WTC11 (cell line): Measurements from ENCODE around the gene RETN. TPM values are rescaled to one million over a fixed set of nuclear protein-coding genes. Genes with fewer than 3 reads are reported as not detected.

Experiments
- ATF1 ChIP-seq: sonication (generic); formaldehyde crosslinking; IDR thresholded peaks from 2 replicates; pipeline ENCODE4 v1.8.1; 2023; ENCODE audit warnings: mild to moderate bottlenecking, moderate library complexity, missing genetic modification reagents
- ATF2 ChIP-seq: sonication (generic); formaldehyde crosslinking; IDR thresholded peaks from 2 replicates; pipeline ENCODE4 v1.8.1; 2022; ENCODE audit warnings: low read depth, missing genetic modification reagents, borderline replicate concordance
- CREM ChIP-seq: sonication (generic); formaldehyde crosslinking; IDR thresholded peaks from 2 replicates; pipeline ENCODE4 v1.8.1; 2022; ENCODE audit warnings: mild to moderate bottlenecking, missing genetic modification reagents, moderate library complexity
- E2F4 ChIP-seq: sonication (generic); formaldehyde crosslinking; IDR thresholded peaks from 2 replicates; pipeline ENCODE4 v1.8.1; 2022; ENCODE audit warnings: low read depth, mild to moderate bottlenecking, moderate library complexity, missing genetic modification reagents, borderline replicate concordance
- E2F5 ChIP-seq: sonication (generic); formaldehyde crosslinking; IDR thresholded peaks from 2 replicates; pipeline ENCODE4 v1.8.1; 2022; ENCODE audit warnings: mild to moderate bottlenecking, moderate library complexity, missing genetic modification reagents
- ETV6 ChIP-seq: sonication (generic); formaldehyde crosslinking; IDR thresholded peaks from 2 replicates; pipeline ENCODE4 v1.8.1; 2022; ENCODE audit warnings: mild to moderate bottlenecking, missing genetic modification reagents
- FOXK1 ChIP-seq: sonication (generic); formaldehyde crosslinking; IDR thresholded peaks from 2 replicates; pipeline ENCODE4 v1.8.0; 2022; ENCODE audit warnings: mild to moderate bottlenecking, moderate library complexity, missing genetic modification reagents
- GABPB1 ChIP-seq: sonication (generic); formaldehyde crosslinking; IDR thresholded peaks from 2 replicates; pipeline ENCODE4 v1.8.1; 2023; ENCODE audit warnings: mild to moderate bottlenecking, missing genetic modification reagents
- HMGXB4 ChIP-seq: sonication (generic); formaldehyde crosslinking; IDR thresholded peaks from 2 replicates; pipeline ENCODE4 v1.8.1; 2023; ENCODE audit warnings: mild to moderate bottlenecking, moderate library complexity, missing genetic modification reagents
- KAT7 ChIP-seq: sonication (generic); formaldehyde crosslinking; IDR thresholded peaks from 2 replicates; pipeline ENCODE4 v1.8.1; 2023; ENCODE audit warnings: missing genetic modification reagents, mild to moderate bottlenecking, borderline replicate concordance
- MAX ChIP-seq: sonication (generic); formaldehyde crosslinking; IDR thresholded peaks from 2 replicates; pipeline ENCODE4 v1.8.0; 2022; ENCODE audit warnings: mild to moderate bottlenecking, missing genetic modification reagents
- NFYB ChIP-seq: sonication (generic); formaldehyde crosslinking; conservative IDR thresholded peaks from 2 replicates; pipeline ENCODE4 v1.8.0; 2022; ENCODE audit warnings: low read depth, missing genetic modification reagents
- RELA ChIP-seq: sonication (generic); formaldehyde crosslinking; IDR thresholded peaks from 2 replicates; pipeline ENCODE4 v1.8.1; 2022; ENCODE audit warnings: missing genetic modification reagents, mild to moderate bottlenecking, borderline replicate concordance
- SP1 ChIP-seq: sonication (generic); formaldehyde crosslinking; conservative IDR thresholded peaks from 2 replicates; pipeline ENCODE4 v1.8.1; 2022; ENCODE audit warnings: missing genetic modification reagents
- TP53 ChIP-seq: sonication (generic); formaldehyde crosslinking; IDR thresholded peaks from 2 replicates; pipeline ENCODE4 v1.8.1; 2023; ENCODE audit warnings: mild to moderate bottlenecking, missing genetic modification reagents
- USF1 ChIP-seq: sonication (generic); formaldehyde crosslinking; IDR thresholded peaks from 2 replicates; pipeline ENCODE4 v1.8.0; 2022; ENCODE audit warnings: mild to moderate bottlenecking, missing genetic modification reagents
- ZNF121 ChIP-seq: sonication (generic); formaldehyde crosslinking; IDR thresholded peaks from 2 replicates; pipeline ENCODE4 v1.8.0; 2023; ENCODE audit warnings: missing genetic modification reagents
- ZNF138 ChIP-seq: sonication (generic); formaldehyde crosslinking; conservative IDR thresholded peaks from 2 replicates; pipeline ENCODE4 v1.8.1; 2022; ENCODE audit warnings: mild to moderate bottlenecking, moderate library complexity, missing genetic modification reagents
- ZNF219 ChIP-seq: sonication (generic); formaldehyde crosslinking; IDR thresholded peaks from 2 replicates; pipeline ENCODE4 v1.8.0; 2023; ENCODE audit warnings: missing genetic modification reagents, mild to moderate bottlenecking, borderline replicate concordance
- ZNF512 ChIP-seq: sonication (generic); formaldehyde crosslinking; IDR thresholded peaks from 2 replicates; pipeline ENCODE4 v1.8.1; 2022; ENCODE audit warnings: missing genetic modification reagents, borderline replicate concordance
- ZNF532 ChIP-seq: fragments of 250-450 bp; sonication (Bioruptor Pico); IDR thresholded peaks from 2 replicates; pipeline ENCODE4 v1.9.0; 2021; ENCODE audit warnings: mild to moderate bottlenecking, borderline replicate concordance
- total RNA-seq: library from RNA; stranded (reverse); gene quantifications from 3 replicates; pipeline ENCODE4 v1.2.3, GENCODE V29; 2021

The RETN gene
- total RNA-seq, 1 experiment from 2014 or later = not detected

- no peak for TF ChIP-seq ZNF532
- no peak for TF ChIP-seq E2F4
- no peak for TF ChIP-seq ATF2 (CRISPR knock-in tag)
- TF ChIP-seq HMGXB4 = peak; percentile 77; the same call in 1 of the 2 replicates
- peak; percentile 34; the same call in 1 of the 2 replicates for TF ChIP-seq ATF1
- peak; percentile 82 for TF ChIP-seq E2F5 (CRISPR knock-in tag)
- TF ChIP-seq TP53 = peak; percentile 33; the same call in 1 of the 2 replicates
- no peak for TF ChIP-seq NFYB (CRISPR knock-in tag)
- peak; percentile 68 for TF ChIP-seq FOXK1 (CRISPR knock-in tag)
- TF ChIP-seq ZNF512 = no peak
- no peak; the same call in 1 of the 2 replicates for TF ChIP-seq ZNF121 (CRISPR knock-in tag)
- TF ChIP-seq USF1 = 0 out of 2 replicates have a peak, but pooled peaks have one; percentile 15
- 0 out of 2 replicates have a peak, but pooled peaks have one; percentile 31 for TF ChIP-seq CREM
- 0 out of 2 replicates have a peak, but pooled peaks have one; percentile 37 for TF ChIP-seq KAT7 (CRISPR knock-in tag)
- no peak for TF ChIP-seq RELA (CRISPR knock-in tag)
- TF ChIP-seq SP1 (CRISPR knock-in tag) = peak; percentile 94
- TF ChIP-seq MAX (CRISPR knock-in tag) = no peak; the same call in 1 of the 2 replicates
- 0 out of 2 replicates have a peak, but pooled peaks have one; percentile 21 for TF ChIP-seq ZNF219 (CRISPR knock-in tag)
- TF ChIP-seq GABPB1 (CRISPR knock-in tag) = peak; percentile 51
- TF ChIP-seq ETV6 (CRISPR knock-in tag) = peak; percentile 73
- no peak for TF ChIP-seq ZNF138 (CRISPR knock-in tag)
- TF ChIP-seq, all 79 proteins: peak for 15
Measured at GRCh38 chr19:7680606-7681339, 11.9 kb downstream of the RETN start, which contains the start of gene TRAPPC5 (continued).
